NCI-H446 treated with DMSO at 0.1 percent for 48 hours (cell line): ENCODE measurements around the gene BRINP3.

Source experiments
- DNase-seq: peaks from one replicate; lab custom pipeline; 2025; lab: John Stamatoyannopoulos, UW

The BRINP3 gene

DNA sequence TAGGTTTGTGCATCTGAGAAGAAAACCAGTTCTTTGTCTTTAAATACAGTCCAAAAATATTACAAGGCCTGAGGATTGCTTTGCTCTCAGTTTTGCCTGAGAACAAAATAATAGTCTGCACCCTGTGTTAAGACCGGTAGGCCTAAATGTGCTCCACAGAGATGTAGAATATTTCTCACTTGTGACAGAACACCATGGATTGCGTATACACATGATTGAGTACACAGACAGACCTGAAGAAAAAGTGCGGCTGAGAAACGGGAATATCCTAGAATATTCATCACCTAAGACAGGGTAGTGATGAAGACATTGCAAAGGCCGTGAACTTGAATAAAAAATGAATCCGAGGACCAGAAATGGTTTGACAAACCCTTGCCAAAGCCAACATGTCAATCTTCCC, 155.4 kb downstream of the BRINP3 start:
- no peak for DNase-seq

DNA sequence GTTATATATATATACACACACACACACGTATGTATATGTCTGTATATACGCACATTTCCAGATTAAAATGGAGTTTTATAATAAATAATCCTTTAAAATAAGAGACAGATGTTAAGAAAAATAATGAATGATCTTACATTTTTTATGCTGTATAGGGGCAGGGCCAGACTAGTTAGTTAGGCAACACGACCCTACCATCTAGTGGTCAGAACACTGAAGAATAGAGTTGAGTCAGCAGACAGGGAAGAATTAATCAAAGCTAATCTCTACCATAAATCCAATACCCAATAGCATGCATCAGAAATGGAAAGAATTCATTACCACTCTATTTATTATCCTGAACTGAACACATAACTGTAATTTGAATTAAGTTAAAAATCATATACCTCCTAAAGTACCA, 156.7 kb downstream of the BRINP3 start:
- DNase-seq = peak; percentile 47

DNA sequence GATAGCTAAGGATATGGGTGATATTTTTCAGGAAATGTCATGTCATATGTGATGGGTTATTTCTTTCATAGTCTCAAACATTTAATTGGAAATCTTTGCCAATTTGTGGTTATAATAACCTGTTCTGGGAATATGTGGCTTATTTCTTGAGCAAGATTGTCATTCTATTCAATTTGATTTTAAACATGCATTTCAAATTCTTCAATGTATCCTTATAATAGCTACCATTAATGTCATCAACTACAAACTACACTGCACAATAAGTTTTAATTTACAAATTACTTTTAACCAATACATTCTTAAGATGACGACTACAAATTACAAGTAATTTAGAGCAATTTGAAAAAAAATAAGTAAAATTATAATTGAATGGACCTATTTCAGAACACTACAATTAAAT, 164.9 kb downstream of the BRINP3 start:
- DNase-seq = no peak

DNA sequence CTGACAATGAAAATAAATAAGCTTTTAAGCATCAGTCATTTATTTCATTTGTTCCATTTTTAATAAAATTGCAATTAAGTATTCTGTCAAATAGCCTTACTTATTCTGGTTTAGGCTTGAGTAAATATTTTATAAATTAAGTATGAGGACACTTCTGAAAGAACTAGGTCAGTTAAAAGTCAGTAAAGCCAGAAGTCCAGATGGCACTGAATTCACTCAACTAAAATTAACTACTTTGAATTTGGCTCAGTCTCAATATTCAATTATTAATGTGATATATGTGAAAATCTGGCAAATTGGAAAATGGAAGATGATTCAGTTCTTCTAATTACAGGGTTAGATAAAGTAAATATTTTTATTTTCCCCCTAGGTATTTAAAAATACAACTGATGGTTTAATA, 174.2 kb downstream of the BRINP3 start:
- peak; percentile 94 for DNase-seq

DNA sequence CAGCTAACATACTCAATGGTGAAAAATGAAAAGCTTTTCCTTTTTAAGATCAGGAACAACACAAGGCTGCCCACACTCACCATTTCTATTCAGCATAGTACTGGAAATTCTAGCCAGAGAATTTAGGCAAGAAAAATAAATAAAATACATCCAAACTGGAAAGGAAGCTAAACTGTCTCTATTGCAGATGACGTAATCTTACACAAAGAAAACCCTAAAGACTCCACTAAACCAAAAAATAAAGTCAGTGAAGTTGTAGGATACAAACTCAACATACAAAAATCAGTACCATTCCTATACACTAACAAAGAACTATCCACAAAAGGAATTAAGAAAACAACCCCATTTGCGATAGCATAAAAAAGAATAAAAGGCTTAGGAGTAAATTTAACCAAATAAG, 181.2 kb downstream of the BRINP3 start:
- DNase-seq = no peak

DNA sequence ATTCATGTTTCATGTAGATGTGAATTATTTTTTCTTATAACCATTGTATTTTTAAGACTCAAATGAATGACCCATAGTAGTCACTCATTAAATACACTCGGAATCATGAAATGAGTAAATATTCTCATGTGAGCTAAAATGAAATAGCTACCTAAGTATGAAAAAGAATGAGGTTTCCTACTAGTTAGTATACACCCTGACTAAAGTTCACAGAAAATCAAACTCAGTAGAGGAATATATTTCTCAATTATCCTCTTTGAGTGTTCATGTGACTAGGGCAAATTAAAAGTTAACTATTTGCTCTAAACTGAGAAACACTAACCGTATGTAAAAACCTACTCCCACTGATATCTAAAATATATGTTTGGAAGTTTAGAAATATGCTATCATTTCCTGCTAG, 187.8 kb downstream of the BRINP3 start:
- DNase-seq = no peak

DNA sequence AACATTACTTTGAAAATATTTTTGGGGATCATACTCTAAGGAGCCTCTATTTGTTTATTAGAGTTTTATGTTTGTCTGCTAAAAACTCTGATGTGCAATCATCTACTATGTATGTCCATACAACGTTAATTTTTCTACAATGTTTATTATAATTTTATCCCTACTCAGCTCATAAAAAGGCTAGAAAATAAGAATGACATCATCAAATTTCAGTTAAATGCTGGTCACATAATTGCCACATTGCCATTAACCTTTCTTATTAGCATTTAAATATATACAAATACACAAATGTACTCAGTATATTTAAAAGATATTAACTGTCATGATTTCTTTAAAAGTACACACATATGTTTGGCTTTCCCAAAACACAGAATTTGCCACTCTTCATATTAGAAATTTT, 191.6 kb downstream of the BRINP3 start:
- no peak for DNase-seq

DNA sequence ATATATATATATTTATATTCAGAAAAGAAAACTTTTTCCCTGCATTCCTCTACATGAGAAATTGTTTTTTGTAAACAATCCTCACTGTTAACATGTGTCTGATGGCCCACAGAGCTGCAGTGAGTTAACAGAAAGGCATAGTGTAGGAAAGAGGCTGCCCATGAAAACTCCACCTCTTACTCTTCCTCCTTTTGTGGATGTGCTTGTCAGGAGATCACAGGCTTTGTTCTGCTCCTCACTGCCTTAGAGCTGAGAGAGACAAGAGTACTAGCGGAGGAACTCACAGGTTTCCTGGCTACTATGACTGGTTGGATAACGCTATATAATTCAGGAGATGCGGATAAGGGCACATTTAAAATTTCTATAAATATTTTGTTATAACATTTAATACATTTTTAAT, 200.6 kb downstream of the BRINP3 start:
- no peak for DNase-seq

DNA sequence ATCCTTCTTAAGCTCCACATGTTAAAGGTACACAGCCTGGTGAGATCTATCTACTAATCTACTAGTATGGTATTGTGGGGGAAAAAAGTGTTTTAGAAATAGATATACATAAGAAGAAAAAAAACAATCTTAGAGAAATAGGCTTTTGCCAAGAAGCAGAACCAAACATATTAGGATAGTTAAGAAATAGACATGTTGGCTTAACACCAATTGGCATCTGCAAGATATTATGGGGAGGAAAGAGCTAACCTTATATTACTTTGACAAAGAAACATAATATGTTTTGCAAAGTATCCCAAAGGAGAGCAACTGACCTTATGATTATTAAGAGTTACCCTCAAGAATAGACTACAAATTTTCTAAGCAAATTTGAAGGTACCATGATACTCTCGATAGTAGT, 202.9 kb downstream of the BRINP3 start:
- DNase-seq = no peak

DNA sequence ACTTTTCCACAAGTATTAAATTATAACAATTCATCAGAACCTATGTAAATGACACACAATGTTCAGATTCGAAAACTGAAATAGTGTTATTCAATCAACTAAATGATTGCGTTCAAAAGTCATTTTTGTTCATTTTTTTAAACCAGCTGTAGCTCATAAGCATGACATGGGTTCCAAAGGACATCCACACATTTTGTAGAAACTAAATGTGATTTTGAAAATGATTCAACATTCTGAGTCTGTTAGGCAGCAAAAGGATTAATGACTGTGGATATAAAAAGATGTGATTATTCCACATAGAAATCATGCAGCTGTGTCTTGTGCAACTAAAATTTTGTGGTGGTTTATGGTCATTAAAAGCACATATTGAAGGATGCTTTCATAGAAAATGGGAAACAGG, 204.5 kb downstream of the BRINP3 start:
- DNase-seq = no peak

DNA sequence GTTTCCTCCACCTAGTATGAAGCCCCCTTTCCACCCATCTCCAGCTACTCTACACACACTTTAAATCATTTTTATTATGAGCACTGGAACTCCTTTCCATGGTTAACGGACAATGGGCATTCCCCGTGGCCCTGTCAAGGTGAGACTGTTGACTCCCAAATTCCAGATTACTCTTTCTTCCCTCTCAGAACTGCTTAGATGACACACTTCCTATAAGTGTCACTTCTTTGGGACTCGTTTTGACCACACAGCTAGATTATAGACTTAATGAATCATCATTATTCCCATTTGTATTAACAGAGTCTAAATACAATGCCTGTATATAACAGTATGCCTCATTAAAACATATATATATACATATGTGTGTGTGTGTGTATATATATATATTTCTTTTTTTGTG, 215.1 kb downstream of the BRINP3 start:
- DNase-seq = no peak

DNA sequence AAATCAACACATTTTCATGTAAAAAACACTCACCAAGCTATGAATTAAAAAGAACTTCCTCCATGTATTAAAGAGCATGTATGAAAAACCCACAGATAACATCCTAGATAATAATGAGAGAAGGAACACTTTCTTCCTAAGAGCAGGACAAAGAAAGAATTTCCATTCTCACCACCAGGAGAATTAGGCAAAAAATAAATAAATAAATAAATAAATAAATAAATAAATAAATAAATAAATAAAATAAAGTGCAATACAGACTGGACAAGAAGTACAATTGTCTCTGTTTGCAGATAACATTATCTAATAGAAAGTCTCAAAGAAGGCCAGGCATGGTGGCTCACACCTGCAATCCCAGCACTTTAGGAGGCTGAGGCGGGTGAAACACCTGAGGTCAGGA, 218.2 kb downstream of the BRINP3 start:
- no peak for DNase-seq

DNA sequence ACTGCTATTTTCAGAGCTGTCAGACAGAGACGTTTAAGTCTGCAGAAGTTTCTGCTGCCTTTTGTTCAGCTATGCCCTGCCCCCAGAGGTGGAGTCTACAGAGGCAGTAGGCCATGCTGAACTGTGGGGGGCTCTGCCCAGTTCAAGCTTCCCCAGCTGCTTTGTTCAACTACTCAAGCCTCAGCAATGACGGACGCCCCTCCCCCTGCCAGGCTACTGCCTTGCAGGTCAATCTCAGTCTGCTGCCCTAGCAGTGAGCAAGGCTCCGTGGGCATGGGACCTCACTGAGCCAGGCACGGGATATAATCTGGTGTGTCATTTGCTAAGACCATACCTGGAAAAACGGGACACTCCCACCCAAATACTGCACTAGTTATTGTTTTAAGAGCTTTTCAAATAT, 219.7 kb downstream of the BRINP3 start:
- no peak for DNase-seq

DNA sequence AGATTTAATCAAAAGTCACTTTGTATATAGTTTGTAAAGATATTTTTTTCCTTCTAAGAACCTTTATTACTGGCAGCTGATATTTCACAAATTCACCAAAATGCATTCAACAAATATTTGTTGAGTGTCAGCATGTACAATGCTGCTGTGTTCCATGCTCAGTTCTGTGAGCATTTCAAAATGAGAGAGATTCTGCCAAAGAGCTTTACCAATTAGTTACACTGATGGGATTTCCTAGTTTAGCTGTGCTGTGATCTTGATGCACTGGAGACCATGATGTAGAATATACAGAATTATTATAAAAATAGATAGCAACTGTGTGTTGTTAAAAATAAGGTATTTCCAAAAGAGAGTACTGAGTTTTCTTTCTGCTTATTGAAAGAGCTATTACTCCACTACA, 225.6 kb downstream of the BRINP3 start:
- DNase-seq = no peak

DNA sequence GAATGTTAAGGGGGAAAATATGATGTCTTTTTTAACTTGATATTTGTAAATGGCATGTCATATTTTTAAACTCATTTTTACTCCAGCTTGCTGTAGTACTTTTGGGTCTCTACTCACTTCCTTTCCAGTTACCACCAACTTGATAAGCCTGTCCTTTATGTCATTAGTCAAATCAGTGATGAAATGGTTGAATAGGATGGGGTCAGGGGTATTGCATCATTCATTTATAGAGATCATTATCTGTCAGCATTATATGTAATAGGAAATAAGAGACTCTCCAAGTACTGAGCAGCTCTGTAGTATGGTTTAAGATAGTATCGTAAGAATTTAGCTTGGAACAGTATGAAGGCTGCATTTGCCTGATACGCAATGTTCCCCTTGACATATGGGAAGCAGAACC, 227.3 kb downstream of the BRINP3 start:
- DNase-seq = no peak

DNA sequence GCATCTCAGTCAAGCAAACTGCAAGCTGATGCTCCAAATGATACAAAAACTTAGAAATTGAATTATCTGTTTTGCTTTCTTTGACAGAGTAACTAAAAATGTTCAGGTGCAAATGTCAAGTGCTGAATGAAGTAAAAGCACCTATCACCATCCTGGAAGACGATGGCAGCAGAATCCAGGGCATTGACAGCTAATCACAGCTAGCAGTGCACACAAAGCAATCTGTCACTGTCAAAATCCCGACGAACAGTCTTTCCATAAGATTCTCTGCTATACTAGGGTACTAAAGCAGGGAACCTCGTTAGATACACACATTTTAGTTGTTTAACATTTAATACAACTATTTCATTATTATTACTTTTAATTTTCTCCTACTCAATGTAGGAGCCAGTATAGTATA, 233.3 kb downstream of the BRINP3 start:
- no peak for DNase-seq

DNA sequence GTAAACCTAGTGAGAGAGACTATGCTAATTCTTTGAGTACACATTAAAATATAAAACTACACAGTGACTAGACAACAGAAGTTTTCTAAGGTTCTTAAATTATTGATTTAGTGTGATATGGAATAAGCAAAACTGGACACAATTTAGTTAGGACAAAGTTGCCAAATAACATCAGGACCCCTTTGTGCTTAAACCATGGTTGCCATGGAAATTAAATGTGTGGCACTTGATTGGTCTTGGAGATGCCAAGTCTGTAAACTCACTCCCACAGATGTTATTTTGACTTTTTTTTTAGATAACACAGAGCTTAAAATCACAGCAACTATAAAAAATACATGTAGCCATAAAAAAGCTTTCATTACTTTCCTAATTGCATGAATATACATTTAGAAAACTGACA, 234.6 kb downstream of the BRINP3 start:
- DNase-seq = peak; percentile 59

DNA sequence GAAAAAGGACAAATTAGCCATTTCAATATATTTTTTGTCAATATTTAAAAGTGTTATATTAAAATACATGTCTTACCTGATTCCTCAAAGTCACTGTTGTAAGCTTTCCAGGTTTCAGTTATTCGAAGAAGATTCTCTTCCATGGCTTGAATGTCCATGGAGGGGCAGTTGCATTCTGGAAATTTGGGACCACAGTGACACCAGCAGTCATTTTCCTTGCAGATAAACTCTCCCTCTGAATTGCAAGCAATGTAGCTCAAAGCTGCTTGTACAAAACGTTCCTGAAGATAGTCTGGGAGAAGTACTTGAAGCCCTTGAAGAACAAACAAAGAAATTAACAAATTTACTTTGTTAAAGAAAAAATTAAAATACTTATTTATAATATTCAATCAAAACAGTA, 251.7 kb downstream of the BRINP3 start:
- no peak for DNase-seq

DNA sequence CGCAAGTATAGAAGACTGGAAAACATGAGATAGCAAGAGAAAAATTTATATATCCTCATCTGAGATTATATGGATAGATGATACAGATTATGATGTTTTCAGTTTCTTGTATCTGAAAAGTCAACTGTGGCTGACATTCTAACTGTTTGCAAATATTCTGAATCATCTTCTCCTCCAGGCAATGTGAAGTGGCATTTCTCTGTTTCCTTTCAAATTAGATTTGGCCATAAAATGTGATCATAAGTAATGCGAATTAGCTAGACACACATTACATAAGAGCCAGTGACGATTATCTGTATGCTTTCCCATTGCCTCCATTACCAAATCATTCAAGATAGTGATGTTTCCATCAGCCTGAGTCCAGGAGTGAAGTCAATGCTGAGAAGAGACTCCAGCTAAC, 265.2 kb downstream of the BRINP3 start:
- DNase-seq = no peak

DNA sequence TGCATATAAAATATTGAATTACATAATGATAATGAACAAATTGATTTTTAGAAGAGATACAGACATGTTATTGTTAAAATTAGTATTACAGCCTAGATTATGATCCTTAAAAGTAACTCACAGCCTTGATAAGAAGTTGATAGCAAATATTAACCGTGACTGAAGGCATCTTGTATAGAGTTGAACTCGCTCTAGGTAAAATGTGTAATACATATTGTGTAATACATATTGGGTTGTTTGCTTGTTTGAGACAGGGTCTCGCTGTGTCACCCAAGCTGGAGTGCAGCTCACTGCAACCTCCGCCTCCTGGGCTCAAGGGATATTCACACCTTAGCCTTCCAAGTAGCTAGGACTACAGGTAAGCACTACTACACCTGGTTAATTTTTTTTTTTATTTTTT, 269.9 kb downstream of the BRINP3 start:
- DNase-seq = no peak

DNA sequence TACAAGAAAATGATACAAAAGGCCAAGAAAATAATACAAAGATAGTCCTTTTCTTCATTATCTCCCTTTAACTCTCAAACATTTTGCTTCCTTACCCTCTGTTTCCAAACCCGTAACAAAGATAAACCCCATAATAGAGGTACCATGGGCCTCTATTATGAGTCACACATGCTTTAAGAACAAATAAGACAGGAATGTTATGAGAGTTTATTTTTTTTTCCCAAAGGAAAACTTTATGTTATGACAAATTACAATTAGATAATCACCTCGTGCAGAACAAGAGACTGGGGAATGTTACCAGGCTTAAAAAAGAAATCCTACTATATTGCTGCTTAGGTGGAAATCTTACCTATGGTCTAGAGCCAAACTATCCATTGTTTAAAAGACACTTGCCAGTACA, 272.0 kb downstream of the BRINP3 start:
- DNase-seq = no peak

DNA sequence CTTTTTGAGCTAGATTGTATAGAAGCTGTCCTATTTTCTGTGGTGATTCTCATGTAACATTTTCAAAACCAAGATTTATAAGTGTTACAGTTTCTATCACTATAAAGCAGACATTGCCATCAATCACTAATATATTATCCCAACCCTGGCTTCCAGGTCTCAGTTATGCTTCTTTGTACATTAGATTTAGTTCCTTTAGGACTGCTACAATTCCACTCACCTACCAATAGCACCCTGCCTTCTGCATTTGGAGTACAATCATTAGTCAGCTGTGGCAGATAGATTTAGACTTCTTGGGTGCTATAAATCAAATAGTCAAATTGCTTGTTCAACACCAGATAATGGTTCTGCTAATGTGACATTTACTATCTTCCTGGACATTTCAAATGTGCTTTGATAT, 281.6 kb downstream of the BRINP3 start:
- DNase-seq = no peak

DNA sequence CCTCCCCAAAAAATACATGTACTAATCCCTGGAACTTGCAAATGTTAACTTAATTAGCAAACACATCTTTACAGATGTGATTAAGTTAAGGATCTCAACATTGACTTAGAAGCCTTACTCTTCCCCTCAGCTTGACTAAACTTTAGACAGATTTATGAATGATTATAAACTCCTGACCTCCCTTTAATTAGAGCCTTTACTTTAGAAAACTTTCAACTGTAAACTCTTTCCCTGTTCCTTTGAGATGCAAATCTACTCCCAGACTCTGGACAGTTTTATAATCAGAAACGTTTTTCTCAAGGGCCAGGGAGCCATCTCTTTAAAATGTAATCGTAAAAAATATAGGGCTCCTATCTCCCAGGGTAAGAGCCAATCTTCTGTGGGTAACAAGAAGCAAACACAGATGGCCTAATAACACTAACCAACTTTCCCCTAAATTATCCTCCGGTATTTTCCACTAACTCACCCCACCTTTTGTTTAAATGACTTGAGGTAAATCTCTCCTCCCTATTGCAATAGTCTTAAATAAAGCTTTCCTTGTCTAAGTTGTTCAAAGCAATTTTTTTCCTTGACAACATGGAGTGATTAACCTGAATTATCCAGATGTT, 284.1 kb downstream of the BRINP3 start:
- DNase-seq = no peak

DNA sequence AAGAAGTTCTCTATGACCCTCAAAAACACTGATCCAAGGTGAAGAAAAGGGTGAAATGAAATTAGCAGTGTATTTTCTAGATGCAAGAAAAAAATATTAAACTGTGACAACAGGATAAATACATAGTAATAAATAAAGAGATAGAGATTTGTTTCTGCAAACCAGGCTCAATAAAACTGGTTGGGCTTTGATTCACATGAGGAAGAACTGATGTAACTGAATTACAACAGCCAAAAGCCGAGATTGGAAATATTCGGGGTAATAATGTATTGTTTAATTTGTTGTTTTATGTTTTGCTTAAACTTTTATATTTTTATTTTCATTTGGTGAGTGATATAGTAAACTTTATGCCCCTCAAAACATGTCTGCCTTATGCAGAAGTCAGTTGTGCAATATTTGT, 285.0 kb downstream of the BRINP3 start:
- no peak for DNase-seq

DNA sequence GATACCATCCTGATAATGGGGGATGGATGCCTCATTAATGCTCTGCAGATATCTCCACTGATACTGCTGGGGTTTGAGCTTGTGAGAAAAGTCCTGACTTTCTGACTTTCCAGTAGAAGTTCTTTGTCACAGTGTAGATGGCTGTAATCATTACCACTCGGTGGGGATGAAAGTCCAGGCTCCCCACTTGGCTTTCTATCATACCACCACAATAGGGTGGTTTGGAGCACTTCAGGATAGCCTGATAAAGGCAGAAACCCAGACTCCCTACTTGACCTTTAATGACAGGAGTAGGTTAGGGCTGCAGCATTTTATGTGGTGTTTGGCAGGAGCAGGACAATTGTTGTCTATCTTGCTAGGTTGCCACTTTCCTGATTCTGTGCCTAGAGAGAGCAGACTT, 294.1 kb downstream of the BRINP3 start:
- no peak for DNase-seq
